IMR-90 (cell line): Measurements from ENCODE around the gene C4orf17. TPM values are rescaled to one million over a fixed set of nuclear protein-coding genes. Genes with fewer than 3 reads are reported as not detected.

Source experiments
- ATAC-seq: fragments of 200-7000 bp; cut with Tn5 transposase; 2 replicates; pipeline ENCODE4 v1.9.1; 2020; ENCODE audit warnings: low read depth, mild to moderate bottlenecking, moderate library complexity
- BruUV-seq: library from RNA; stranded (reverse); fragments of 400-500 nt; replicated peaks from 2 replicates; lab custom pipeline; 2021; lab: Mats Ljungman, UMichigan
- CTCF ChIA-PET: fragments of 300-600 bp; formaldehyde crosslinking; extraction: SDS; loops from one replicate; lab custom pipeline; 2021; ENCODE audit warnings: antibody characterized with exemption; lab: Yijun Ruan, JAX
- POLR2A ChIA-PET: fragments of 300-600 bp; sonication (Branson Sonifier 250); formaldehyde crosslinking; loops from one replicate; lab custom pipeline; 2022; ENCODE audit warnings: antibody characterized with exemption; ENCODE audit not compliant: unreplicated experiment; lab: Charles Lee
- DNase-seq: peaks from one replicate; pipeline ENCODE4 v3.0.0; 2013
- H2AFZ ChIP-seq: replicated peaks from 2 replicates; pipeline ENCODE3; 2013; ENCODE audit warnings: low read length, mild to moderate bottlenecking; ENCODE audit not compliant: poor library complexity
- H2AK5ac ChIP-seq: 2 replicates; pipeline ENCODE4 v1.6.1; 2013; ENCODE audit warnings: low read depth, low read length, inconsistent platforms
- H2AK9ac ChIP-seq: replicated peaks from 2 replicates; pipeline ENCODE3; 2013; ENCODE audit warnings: mild to moderate bottlenecking, low read depth, low read length, moderate library complexity; ENCODE audit not compliant: poor library complexity
- H2BK120ac ChIP-seq: 2 replicates; pipeline ENCODE4 v1.6.1; 2013; ENCODE audit warnings: low read depth, low read length, inconsistent platforms
- H2BK15ac ChIP-seq: 3 replicates; pipeline ENCODE4 v1.6.1; 2013; ENCODE audit warnings: low read depth, low read length, inconsistent platforms
- H2BK20ac ChIP-seq: 2 replicates; pipeline ENCODE4 v1.6.1; 2013; ENCODE audit warnings: low read depth, mild to moderate bottlenecking, inconsistent platforms, low read length, moderate library complexity
- H2BK5ac ChIP-seq: 2 replicates; pipeline ENCODE4 v1.6.1; 2013; ENCODE audit warnings: mild to moderate bottlenecking, low read depth, low read length, inconsistent platforms; ENCODE audit not compliant: poor library complexity, severe bottlenecking
- H3K14ac ChIP-seq: replicated peaks from 2 replicates; pipeline ENCODE4 v1.6.1; 2013; ENCODE audit warnings: low read depth, low read length, inconsistent platforms
- H3K18ac ChIP-seq: 2 replicates; pipeline ENCODE4 v1.6.1; 2013; ENCODE audit warnings: low read depth, low read length, control low read depth
- H3K23ac ChIP-seq: 2 replicates; pipeline ENCODE4 v1.6.1; 2013; ENCODE audit warnings: low read depth, low read length, inconsistent platforms
- H3K27ac ChIP-seq: 2 replicates; pipeline ENCODE4 v1.5.1; 2013; ENCODE audit warnings: mild to moderate bottlenecking, control low read depth, low read length; ENCODE audit not compliant: insufficient read depth
- H3K27me3 ChIP-seq: 2 replicates; pipeline ENCODE4 v1.6.1; 2013; ENCODE audit warnings: low read length; ENCODE audit not compliant: control insufficient read depth, insufficient read depth
- H3K36me3 ChIP-seq: 2 replicates; pipeline ENCODE4 v1.6.1; 2013; ENCODE audit warnings: low read length, mixed read lengths; ENCODE audit not compliant: control insufficient read depth, insufficient read depth
- H3K4ac ChIP-seq: 2 replicates; pipeline ENCODE4 v1.6.1; 2013; ENCODE audit warnings: low read depth, low read length, inconsistent platforms
- H3K4me1 ChIP-seq: 2 replicates; pipeline ENCODE4 v1.6.1; 2013; ENCODE audit warnings: low read length, mixed read lengths; ENCODE audit not compliant: control insufficient read depth, insufficient read depth
- H3K4me2 ChIP-seq: 2 replicates; pipeline ENCODE4 v1.6.1; 2013; ENCODE audit warnings: low read depth, mild to moderate bottlenecking, control low read depth, low read length, moderate library complexity
- H3K4me3 ChIP-seq: 2 replicates; pipeline ENCODE4 v1.5.1; 2013; ENCODE audit warnings: low read depth, mild to moderate bottlenecking, control low read depth, low read length, moderate library complexity; ENCODE audit not compliant: insufficient read depth
- H3K56ac ChIP-seq: 2 replicates; pipeline ENCODE4 v1.6.1; 2013; ENCODE audit warnings: low read length, inconsistent platforms; ENCODE audit not compliant: insufficient read depth; ENCODE audit errors: extremely low read depth
- H3K79me1 ChIP-seq, 2 experiments: 2 replicates each; pipeline ENCODE4 v1.6.1; 2013; ENCODE audit warnings: low read length in 2 of 2, inconsistent platforms in 1 of 2, low read depth in 1 of 2
- H3K9ac ChIP-seq: 2 replicates; pipeline ENCODE4 v1.6.1; 2013; ENCODE audit warnings: low read depth, low read length, control low read depth
- H3K9me1 ChIP-seq: 2 replicates; pipeline ENCODE4 v1.6.1; 2013; ENCODE audit warnings: low read length, inconsistent platforms; ENCODE audit not compliant: insufficient read depth
- H3K9me3 ChIP-seq: 2 replicates; pipeline ENCODE4 v1.6.1; 2013; ENCODE audit warnings: low read length; ENCODE audit not compliant: control insufficient read depth, insufficient read depth
- H4K20me1 ChIP-seq: 2 replicates; pipeline ENCODE4 v1.6.1; 2013; ENCODE audit warnings: low read length, inconsistent platforms; ENCODE audit not compliant: insufficient read depth
- H4K5ac ChIP-seq: 2 replicates; pipeline ENCODE4 v1.6.1; 2013; ENCODE audit warnings: mild to moderate bottlenecking, low read depth, low read length, control low read depth
- H4K8ac ChIP-seq, 2 experiments: 2 replicates each; pipeline ENCODE4 v1.6.1; 2013; ENCODE audit warnings: low read depth in 2 of 2, low read length in 2 of 2, control low read depth in 1 of 2, inconsistent platforms in 1 of 2
- H4K91ac ChIP-seq: 2 replicates; pipeline ENCODE4 v1.6.1; 2013; ENCODE audit warnings: low read depth, low read length, inconsistent platforms; ENCODE audit not compliant: insufficient read depth
- BHLHE40 ChIP-seq: fragments of 150-350 bp; IDR thresholded peaks from 2 replicates; pipeline ENCODE4 v1.6.1; 2016; ENCODE audit warnings: mild to moderate bottlenecking, low read depth, low read length
- CEBPB ChIP-seq: IDR thresholded peaks from 2 replicates; pipeline ENCODE4 v1.6.1; 2012; ENCODE audit warnings: low read depth, low read length, improper control_type of control experiment
- CHD1 ChIP-seq: IDR thresholded peaks from 2 replicates; pipeline ENCODE4 v1.6.1; 2012; ENCODE audit warnings: low read depth, low read length, improper control_type of control experiment
- CTCF ChIP-seq: conservative IDR thresholded peaks from 2 replicates; pipeline ENCODE4 v1.5.1; 2012; ENCODE audit warnings: mild to moderate bottlenecking, low read depth, low read length, improper control_type of control experiment
- ELK1 ChIP-seq: fragments of 150-350 bp; IDR thresholded peaks from 2 replicates; pipeline ENCODE4 v1.6.1; 2016; ENCODE audit warnings: low read depth, mild to moderate bottlenecking, low read length, moderate library complexity, borderline replicate concordance
- FOS ChIP-seq: fragments of 150-350 bp; IDR thresholded peaks from 2 replicates; pipeline ENCODE4 v1.6.1; 2016; ENCODE audit warnings: low read depth, low read length
- MAFK ChIP-seq: IDR thresholded peaks from 2 replicates; pipeline ENCODE4 v1.6.1; 2012; ENCODE audit warnings: low read depth, low read length, improper control_type of control experiment
- MAZ ChIP-seq: IDR thresholded peaks from 2 replicates; pipeline ENCODE4 v1.6.1; 2012; ENCODE audit warnings: low read depth, mild to moderate bottlenecking, low read length, improper control_type of control experiment, moderate library complexity, borderline replicate concordance
- MXI1 ChIP-seq: IDR thresholded peaks from 2 replicates; pipeline ENCODE4 v1.6.1; 2012; ENCODE audit warnings: low read depth, mild to moderate bottlenecking, low read length, moderate library complexity, borderline replicate concordance
- NFE2L2 ChIP-seq: fragments of 150-350 bp; IDR thresholded peaks from 2 replicates; pipeline ENCODE4 v1.6.1; 2016; ENCODE audit warnings: low read depth, mild to moderate bottlenecking, low read length
- POLR2A ChIP-seq: IDR thresholded peaks from 2 replicates; pipeline ENCODE4 v1.6.1; 2012; ENCODE audit warnings: mild to moderate bottlenecking, low read depth, low read length
- RAD21 ChIP-seq: IDR thresholded peaks from 2 replicates; pipeline ENCODE4 v1.6.1; 2012; ENCODE audit warnings: low read length, improper control_type of control experiment
- RCOR1 ChIP-seq: IDR thresholded peaks from 2 replicates; pipeline ENCODE4 v1.6.1; 2012; ENCODE audit warnings: mild to moderate bottlenecking, low read length, improper control_type of control experiment; ENCODE audit not compliant: insufficient replicate concordance
- RFX5 ChIP-seq: IDR thresholded peaks from 2 replicates; pipeline ENCODE4 v1.8.0; 2012; ENCODE audit warnings: low read depth, mild to moderate bottlenecking, low read length, moderate library complexity
- SMC3 ChIP-seq: fragments of 150-350 bp; IDR thresholded peaks from 2 replicates; pipeline ENCODE4 v1.6.1; 2016; ENCODE audit warnings: low read depth, mild to moderate bottlenecking, antibody characterized with exemption, low read length, moderate library complexity
- USF2 ChIP-seq: fragments of 150-350 bp; IDR thresholded peaks from 2 replicates; pipeline ENCODE4 v1.6.1; 2017; ENCODE audit warnings: mild to moderate bottlenecking, antibody characterized with exemption, low read length, low read depth
- WGBS, 2 experiments: methylation state at CpG; one replicate each; pipeline versions ENCODE4 v1.1.5 to v1.1.7; 2013; ENCODE audit warnings: missing lambda C conversion rate in 2 of 2; ENCODE audit not compliant: insufficient read length in 1 of 2; ENCODE audit errors: extremely low coverage in 2 of 2; 5-methylcytosine and 5-hydroxymethylcytosine counted together
- dilution Hi-C: fragments of 300-500 bp; cut with HindIII; formaldehyde crosslinking; loops from one replicate; pipeline ENCODE4 v1.14.3; 2018; ENCODE audit warnings: low sequenced_read_pairs; ENCODE audit not compliant: unreplicated experiment
- in situ Hi-C: fragments of 300-500 bp; cut with MboI; formaldehyde crosslinking; loops from 3 replicates; pipeline ENCODE4 v1.14.3; 2019; ENCODE audit warnings: low sequenced_read_pairs, inconsistent platforms, mixed read lengths
- intact Hi-C: fragments of 100-400 bp; cut with micrococcal nuclease; formaldehyde crosslinking; loops from 2 replicates; pipeline ENCODE4 v1.10.0; 2022
- polyA plus RNA-seq, 3 experiments: library from polyadenylated mRNA; depleted of rRNA; stranded (reverse); fragments of >200 nt; gene quantifications; 2 replicates each; pipeline ENCODE4 v1.2.3, GENCODE V29; 2012; ENCODE audit warnings: low replicate concordance in 1 of 3
- total RNA-seq: library from RNA; depleted of rRNA; stranded (reverse); fragments of >200 nt; gene quantifications from 2 replicates; pipeline ENCODE4 v1.2.3, GENCODE V29; 2012

Gene C4orf17
- total and polyA plus RNA-seq, 2 of the 4 experiments (the other 2 are of a cell fraction) = not detected

GRCh38 chr4:99536848-99537247 lies 26.0 kb downstream of the C4orf17 start:
- intact Hi-C loops = no loop called here
- Histone ChIP-seq H4K20me1 (no peaks in the 10 kb centered on the region), H4K91ac (no peak overlapping the region), H4K8ac (no peak overlapping the region), H3K79me1 (no peaks in the 10 kb centered on the region), H2BK120ac (no peak overlapping the region), H3K14ac (no peak overlapping the region), H3K9ac (no peak overlapping the region), H3K56ac (no peak overlapping the region), H2AFZ (no peak overlapping the region), H3K4ac (no peak overlapping the region), H3K27me3 (peaks cover 3% of the 10 kb centered on the region; the same call in 1 of the 2 replicates), H2BK5ac (no peak overlapping the region), H2AK9ac (no peak overlapping the region), H3K18ac (no peak overlapping the region), H3K36me3 (no peaks in the 10 kb centered on the region), H3K9me1 (no peaks in the 10 kb centered on the region), H2AK5ac (no peak overlapping the region), H4K5ac (no peak overlapping the region), H3K27ac (no peak overlapping the region), H3K4me2 (no peak overlapping the region), H3K23ac (no peak overlapping the region), H3K4me1 (no peaks in the 10 kb centered on the region), H2BK15ac (no peak overlapping the region), H2BK20ac (no peak overlapping the region), H3K4me3 (no peak overlapping the region), H3K9me3 (no peaks in the 10 kb centered on the region)
- no CpG with 5 or more reads among the region's 2 CpGs for WGBS, 2 experiments
- in situ Hi-C loops = no loop called here
- no peak for DNase-seq
- dilution Hi-C loops = no loop called here
- POLR2A ChIA-PET = no interaction called here
- BruUV-seq = no TSS peak
- TF ChIP-seq RFX5 (no peak), RCOR1 (no peak), CHD1 (no peak), BHLHE40 (no peak), USF2 (no peak), RAD21 (no peak), CEBPB (no peak), MXI1 (no peak), FOS (no peak), MAFK (no peak), ELK1 (no peak), MAZ (no peak), NFE2L2 (no peak), POLR2A (no peak), CTCF (no peak), SMC3 (no peak)
- ATAC-seq = no peak
- CTCF ChIA-PET = interaction anchor here (0.6 kb wide), 1 partner anchor 55 kb away, joined by 3 read pairs; no protein-coding TSS in a partner anchor
